HEK293 (cell line): ENCODE results near the gene S100A8.

Experiments used
- CTCF ChIA-PET: fragments of 350-600 bp; formaldehyde crosslinking; extraction: SDS; loops from one replicate; lab custom pipeline; 2021; ENCODE audit warnings: antibody characterized with exemption; lab: Yijun Ruan, JAX
- POLR2A ChIA-PET: fragments of 300-600 bp; formaldehyde crosslinking; extraction: SDS; loops from one replicate; lab custom pipeline; 2020; ENCODE audit warnings: antibody characterized with exemption, inconsistent platforms; lab: Yijun Ruan, JAX
- H3K27ac ChIP-seq: fragments of 200-500 bp; sonication (Bioruptor generic); 2 replicates; pipeline ENCODE4 v1.5.1; 2014; ENCODE audit warnings: low read depth, low read length, control low read depth, inconsistent platforms; ENCODE audit errors: extremely low read depth
- H3K36me3 ChIP-seq, 2 experiments: fragments of 200-500 bp in 1 of 2; sonication (Bioruptor generic) in 1 of 2; 1 replicate in 1 of 2; 2 replicates in 1 of 2; pipeline ENCODE4 v1.5.1; 2014 to 2017; ENCODE audit warnings: inconsistent platforms in 2 of 2, low read length in 2 of 2; ENCODE audit not compliant: control insufficient read depth in 2 of 2, insufficient read depth in 1 of 2
- H3K4me1 ChIP-seq: fragments of 200-500 bp; sonication (Bioruptor generic); 2 replicates; pipeline ENCODE4 v1.5.1; 2014; ENCODE audit warnings: mild to moderate bottlenecking, low read length, inconsistent platforms; ENCODE audit not compliant: control insufficient read depth, insufficient read depth
- H3K4me3 ChIP-seq: 2 replicates; pipeline ENCODE4 v1.5.1; 2011; ENCODE audit warnings: low read depth, mild to moderate bottlenecking, control low read depth, low read length, moderate library complexity
- H3K9me3 ChIP-seq: fragments of 200-500 bp; sonication (Bioruptor generic); 2 replicates; pipeline ENCODE4 v1.5.1; 2014; ENCODE audit warnings: low read depth, low read length, inconsistent platforms; ENCODE audit not compliant: control insufficient read depth, insufficient read depth
- GFI1B ChIP-seq: fragments of 450-650 bp; formaldehyde crosslinking; IDR thresholded peaks from 2 replicates; pipeline ENCODE4 v1.5.1; 2016; ENCODE audit warnings: missing biosample characterization, missing genetic modification characterization
- IKZF3 ChIP-seq: fragments of 450-650 bp; IDR thresholded peaks from 2 replicates; pipeline ENCODE4 v1.5.0; 2018; ENCODE audit warnings: missing biosample characterization, mild to moderate bottlenecking, missing genetic modification characterization, moderate library complexity
- MEIS1 ChIP-seq: sonication (generic); formaldehyde crosslinking; IDR thresholded peaks from 2 replicates; pipeline ENCODE4 v1.8.1; 2022; ENCODE audit warnings: missing genetic modification reagents, mild to moderate bottlenecking, borderline replicate concordance
- PRDM1 ChIP-seq: fragments of 450-650 bp; formaldehyde crosslinking; IDR thresholded peaks from 2 replicates; pipeline ENCODE4; 2016; ENCODE audit warnings: missing biosample characterization, missing genetic modification characterization
- PRDM10 ChIP-seq: fragments of 450-650 bp; formaldehyde crosslinking; IDR thresholded peaks from 2 replicates; pipeline ENCODE4 v1.5.1; 2016; ENCODE audit warnings: missing biosample characterization, missing genetic modification characterization
- RBAK ChIP-seq: fragments of 450-650 bp; formaldehyde crosslinking; IDR thresholded peaks from 2 replicates; pipeline ENCODE4 v1.5.1; 2016; ENCODE audit warnings: missing biosample characterization, missing genetic modification characterization
- YY1 ChIP-seq: fragments of 450-650 bp; formaldehyde crosslinking; IDR thresholded peaks from 2 replicates; pipeline ENCODE4 v1.5.1; 2018; ENCODE audit warnings: missing biosample characterization, missing genetic modification characterization
- ZBTB26 ChIP-seq: fragments of 450-650 bp; formaldehyde crosslinking; optimal IDR thresholded peaks from 2 replicates; pipeline ENCODE3; 2016; ENCODE audit warnings: missing biosample characterization, mild to moderate bottlenecking, missing genetic modification characterization
- ZNF132 ChIP-seq: fragments of 450-650 bp; formaldehyde crosslinking; IDR thresholded peaks from 2 replicates; pipeline ENCODE4 v1.5.1; 2017; ENCODE audit warnings: missing biosample characterization, missing genetic modification characterization, borderline replicate concordance
- ZNF155 ChIP-seq: fragments of 450-650 bp; formaldehyde crosslinking; IDR thresholded peaks from 2 replicates; pipeline ENCODE4 v1.5.1; 2016; ENCODE audit warnings: missing biosample characterization, missing genetic modification characterization
- ZNF19 ChIP-seq: fragments of 450-650 bp; formaldehyde crosslinking; IDR thresholded peaks from 2 replicates; pipeline ENCODE4; 2016; ENCODE audit warnings: missing biosample characterization, missing genetic modification characterization, low read depth
- ZNF239 ChIP-seq: fragments of 450-650 bp; formaldehyde crosslinking; IDR thresholded peaks from 2 replicates; pipeline ENCODE4 v1.5.1; 2016; ENCODE audit warnings: missing biosample characterization, missing genetic modification characterization
- ZNF341 ChIP-seq: fragments of 450-650 bp; formaldehyde crosslinking; IDR thresholded peaks from 2 replicates; pipeline ENCODE4; 2016; ENCODE audit warnings: low read depth, missing biosample characterization, missing genetic modification characterization
- ZNF510 ChIP-seq: fragments of 450-650 bp; formaldehyde crosslinking; IDR thresholded peaks from 2 replicates; pipeline ENCODE4 v1.5.1; 2018; ENCODE audit warnings: mild to moderate bottlenecking, missing genetic modification characterization, missing biosample characterization; ENCODE audit not compliant: insufficient replicate concordance
- ZNF513 ChIP-seq: fragments of 450-650 bp; IDR thresholded peaks from 2 replicates; pipeline ENCODE4 v1.5.1; 2018; ENCODE audit warnings: missing biosample characterization, missing genetic modification characterization
- ZNF747 ChIP-seq: fragments of 450-650 bp; formaldehyde crosslinking; IDR thresholded peaks from 2 replicates; pipeline ENCODE4 v1.5.1; 2016; ENCODE audit warnings: missing biosample characterization, missing genetic modification characterization
- ZSCAN5A ChIP-seq: fragments of 450-650 bp; formaldehyde crosslinking; IDR thresholded peaks from 2 replicates; pipeline ENCODE4 v1.5.1; 2016; ENCODE audit warnings: missing biosample characterization, missing genetic modification characterization
- ZXDB ChIP-seq: fragments of 450-650 bp; formaldehyde crosslinking; IDR thresholded peaks from 2 replicates; pipeline ENCODE4 v1.5.1; 2016; ENCODE audit warnings: missing biosample characterization, missing genetic modification characterization

Gene S100A8

GRCh38 chr1:153380711-153381110, 10.2 kb downstream of the S100A8 start:
- ChIA-PET POLR2A (no interaction called here), CTCF (interaction anchor here (1.0 kb wide), 1 partner anchor 20 kb away, joined by 4 read pairs; no protein-coding TSS in a partner anchor)
- H3K36me3 ChIP-seq, result no peaks in the 10 kb centered on the region
- no peaks in the 10 kb centered on the region for H3K4me1 ChIP-seq
- H3K27ac ChIP-seq, result no peak overlapping the region
- no peak for TF ChIP-seq ZNF510 (tag by site-specific recombination)
- no peak for TF ChIP-seq ZXDB (tag by site-specific recombination)
- TF ChIP-seq PRDM1, result no peak
- TF ChIP-seq, all 188 proteins: peak for 0
- no peak overlapping the region for H3K4me3 ChIP-seq
- H3K9me3 ChIP-seq, result peaks cover 3% of the 10 kb centered on the region; the same call in 1 of the 2 replicates

- no peaks in the 10 kb centered on the region for H3K36me3 ChIP-seq
- TF ChIP-seq GFI1B (tag by site-specific recombination) (no peak), YY1 (tag by site-specific recombination) (no peak)
- TF ChIP-seq, all 188 proteins: peak for 0
- ChIA-PET POLR2A (no interaction called here), CTCF (no interaction called here)
- H3K9me3 ChIP-seq, result peaks cover 3% of the 10 kb centered on the region; the same call in 1 of the 2 replicates
- no peak overlapping the region for H3K4me3 ChIP-seq
- no peak overlapping the region for H3K27ac ChIP-seq
- no peaks in the 10 kb centered on the region for H3K4me1 ChIP-seq
Observed at GRCh38 chr1:153379591-153379990, 11.3 kb downstream of the S100A8 start.

GRCh38 chr1:153375511-153375910, 15.4 kb downstream of the S100A8 start, which contains the start of gene S100A12:
Gene S100A12 (minus strand): TSS chr1:153375621. CDS start chr1:153374592, 1,029 bp downstream.
- TF ChIP-seq IKZF3, result no peak
- no peak for TF ChIP-seq PRDM10 (tag by site-specific recombination)
- TF ChIP-seq RBAK (tag by site-specific recombination), result no peak
- TF ChIP-seq ZNF747 (tag by site-specific recombination), result no peak
- TF ChIP-seq ZNF341 (tag by site-specific recombination), result no peak
- TF ChIP-seq ZNF19, result no peak
- no peak for TF ChIP-seq ZBTB26 (tag by site-specific recombination)
- no peak for TF ChIP-seq MEIS1
- TF ChIP-seq ZSCAN5A (tag by site-specific recombination), result no peak
- no peak for TF ChIP-seq ZNF132 (tag by site-specific recombination)
- TF ChIP-seq ZNF513, result no peak
- TF ChIP-seq ZNF155 (tag by site-specific recombination), result no peak
- no peak for TF ChIP-seq ZNF239 (tag by site-specific recombination)
- TF ChIP-seq ZNF510 (tag by site-specific recombination), result no peak

More at GRCh38 chr1:153375511-153375910, 15.4 kb downstream of the S100A8 start, which contains the start of gene S100A12:
- CTCF ChIA-PET, result interaction anchor here (0.5 to 1.3 kb wide), 7 partner anchors 19 to 1222 kb away, joined by 3 to 6 read pairs (median 3); no protein-coding TSS in a partner anchor
- Histone ChIP-seq H3K27ac (no peak within 1 kb of the TSS), H3K4me1 (no peaks in the 10 kb centered on the region), H3K4me3 (no peak within 1 kb of the TSS), H3K36me3 (no peaks in the 10 kb centered on the region), H3K9me3 (no peaks in the 10 kb centered on the region)
- POLR2A ChIA-PET, result interaction anchor here (0.7 kb wide), 1 partner anchor 31 kb away, joined by 3 read pairs; no protein-coding TSS in a partner anchor
